GM10248 (cell line): ENCODE results near the gene GALK1.

Experiments
- CTCF ChIA-PET: fragments of 300-600 bp; sonication (Branson Sonifier 250); formaldehyde crosslinking; extraction: SDS; loops from one replicate; lab custom pipeline; 2021; ENCODE audit warnings: antibody characterized with exemption; lab: Yijun Ruan, JAX
- POLR2A ChIA-PET: fragments of 350-650 bp; sonication (Branson Sonifier 250); formaldehyde crosslinking; extraction: SDS; loops from one replicate; lab custom pipeline; 2020; ENCODE audit warnings: antibody characterized with exemption; lab: Yijun Ruan, JAX
- DNase-seq: peaks from one replicate; pipeline ENCODE4 v3.0.0; 2012; ENCODE audit errors: extremely low spot score
- TF ChIP-seq, protein P1 (sequence below): IDR thresholded peaks from 2 replicates; pipeline ENCODE4 v1.5.1; 2012; ENCODE audit warnings: mild to moderate bottlenecking, low read depth; ENCODE audit errors: extremely low read depth, missing control alignments, control extremely low read depth

GALK1 gene

DNA sequence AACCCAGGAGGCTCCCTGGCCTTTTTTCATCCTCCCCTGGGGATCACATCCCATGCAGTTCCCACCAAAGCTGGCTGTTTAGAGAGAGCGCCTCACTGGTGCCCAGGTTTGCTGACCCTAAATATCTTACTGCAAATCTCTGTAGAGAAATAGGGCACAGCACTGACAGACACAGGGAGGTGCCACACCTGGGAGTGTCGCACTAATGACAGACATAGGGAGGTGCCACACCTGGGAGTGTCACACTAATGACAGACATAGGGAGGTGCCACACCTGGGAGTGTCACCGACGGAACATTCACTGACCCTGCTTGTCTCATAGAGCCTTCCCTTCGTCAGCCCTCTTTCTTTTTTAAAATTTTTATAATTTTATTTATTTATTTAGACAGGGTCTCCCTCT, 45.2 kb upstream of the GALK1 start:
- TF ChIP-seq, protein P1, sequence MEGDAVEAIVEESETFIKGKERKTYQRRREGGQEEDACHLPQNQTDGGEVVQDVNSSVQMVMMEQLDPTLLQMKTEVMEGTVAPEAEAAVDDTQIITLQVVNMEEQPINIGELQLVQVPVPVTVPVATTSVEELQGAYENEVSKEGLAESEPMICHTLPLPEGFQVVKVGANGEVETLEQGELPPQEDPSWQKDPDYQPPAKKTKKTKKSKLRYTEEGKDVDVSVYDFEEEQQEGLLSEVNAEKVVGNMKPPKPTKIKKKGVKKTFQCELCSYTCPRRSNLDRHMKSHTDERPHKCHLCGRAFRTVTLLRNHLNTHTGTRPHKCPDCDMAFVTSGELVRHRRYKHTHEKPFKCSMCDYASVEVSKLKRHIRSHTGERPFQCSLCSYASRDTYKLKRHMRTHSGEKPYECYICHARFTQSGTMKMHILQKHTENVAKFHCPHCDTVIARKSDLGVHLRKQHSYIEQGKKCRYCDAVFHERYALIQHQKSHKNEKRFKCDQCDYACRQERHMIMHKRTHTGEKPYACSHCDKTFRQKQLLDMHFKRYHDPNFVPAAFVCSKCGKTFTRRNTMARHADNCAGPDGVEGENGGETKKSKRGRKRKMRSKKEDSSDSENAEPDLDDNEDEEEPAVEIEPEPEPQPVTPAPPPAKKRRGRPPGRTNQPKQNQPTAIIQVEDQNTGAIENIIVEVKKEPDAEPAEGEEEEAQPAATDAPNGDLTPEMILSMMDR: no peak
- CTCF ChIA-PET: interaction anchor here (1.7 kb wide), 1 partner anchor 16 kb away, joined by 7 read pairs; no protein-coding TSS in a partner anchor
- POLR2A ChIA-PET: no interaction called here
- no peak for DNase-seq

DNA sequence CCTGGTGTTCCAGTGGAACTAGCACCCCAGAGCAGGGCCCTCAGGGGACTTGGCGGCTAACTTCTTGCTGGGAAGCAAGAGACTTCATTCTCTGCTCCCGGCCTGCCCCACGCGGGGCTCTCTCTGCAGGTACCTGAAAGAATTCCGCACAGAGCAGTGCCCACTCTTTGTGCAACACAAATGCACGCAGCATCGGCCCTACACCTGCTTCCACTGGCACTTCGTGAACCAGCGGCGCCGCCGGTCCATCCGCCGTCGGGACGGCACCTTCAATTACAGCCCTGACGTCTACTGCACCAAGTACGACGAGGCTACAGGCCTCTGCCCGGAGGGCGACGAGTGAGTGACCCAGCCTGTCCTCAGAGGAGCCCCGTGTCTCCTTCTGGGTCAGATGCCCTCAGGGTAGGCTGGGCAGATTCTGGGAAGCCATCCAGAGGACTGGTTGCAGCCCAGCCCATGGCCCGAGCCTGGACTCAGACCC, 44.7 kb upstream of the GALK1 start:
- TF ChIP-seq, protein P1: no peak
- POLR2A ChIA-PET: interaction anchor here (1.0 to 1.6 kb wide), 4 partner anchors 9 to 35 kb away, joined by 3 to 5 read pairs (median 3); no protein-coding TSS in a partner anchor
- CTCF ChIA-PET: interaction anchor here (0.7 to 2.4 kb wide), 9 partner anchors 10 to 59 kb away, joined by 3 to 13 read pairs (median 5); partner anchors contain the start of gene GALK1
- no peak for DNase-seq

DNA sequence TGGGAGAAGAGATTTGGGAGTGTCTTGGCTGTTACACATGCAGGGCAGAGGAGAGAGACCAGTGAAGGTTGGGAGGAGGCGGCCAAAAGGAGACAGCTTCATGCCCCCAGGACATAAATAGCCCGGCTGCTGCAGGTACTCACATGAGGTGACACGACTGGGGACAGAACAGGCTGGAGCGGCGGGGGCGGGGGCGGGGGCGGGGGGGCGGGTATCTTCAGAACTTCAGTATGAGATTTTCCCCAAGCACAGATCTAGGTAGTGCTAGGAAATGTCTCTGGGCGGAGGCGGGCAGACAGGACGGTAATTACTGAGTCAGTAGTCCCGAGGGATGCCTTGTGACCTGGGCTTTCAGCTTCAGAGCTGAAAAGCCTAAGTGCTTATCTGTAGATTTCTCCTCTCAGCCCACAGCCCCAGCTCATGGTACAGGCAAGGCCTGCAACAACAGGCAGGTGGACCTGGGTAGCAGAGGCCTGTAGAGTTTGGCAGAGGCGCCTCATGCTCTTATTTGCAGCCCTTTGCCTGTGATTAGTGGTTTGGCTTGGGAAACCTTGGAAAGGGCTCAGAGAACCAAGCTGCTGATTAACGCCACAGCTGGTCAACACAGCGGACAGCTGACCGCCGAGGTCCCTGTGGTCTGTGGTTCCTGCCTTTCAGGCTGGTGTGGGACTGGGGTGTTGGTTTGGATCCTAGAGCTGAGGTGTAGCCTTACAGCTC, 44.1 kb upstream of the GALK1 start:
- peak; percentile 80 for DNase-seq
- TF ChIP-seq, protein P1: no peak
- ChIA-PET CTCF (interaction anchor here (0.7 to 4.1 kb wide), 11 partner anchors 9 to 58 kb away, joined by 3 to 15 read pairs (median 5); partner anchors contain the start of gene GALK1), POLR2A (interaction anchor here (0.6 to 1.6 kb wide), 5 partner anchors 8 to 45 kb away, joined by 3 to 5 read pairs (median 3); no protein-coding TSS in a partner anchor)

DNA sequence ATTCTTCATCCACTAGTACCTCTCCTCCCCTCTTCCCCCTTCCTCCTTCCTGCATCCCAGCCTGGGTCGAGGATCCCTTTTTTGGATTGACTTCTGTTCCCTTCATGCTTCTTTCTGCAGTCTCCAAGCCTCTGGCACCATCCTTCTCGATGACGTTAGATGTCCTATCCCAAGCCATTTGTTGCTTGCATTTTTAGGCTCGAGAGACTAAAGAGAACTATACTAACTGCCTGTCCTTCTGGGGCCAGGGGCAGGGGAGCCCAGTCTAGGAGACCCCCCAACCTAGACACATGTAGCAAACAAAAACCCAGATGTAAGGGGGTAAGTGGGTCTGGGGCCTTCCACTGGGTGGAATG, 43.5 kb upstream of the GALK1 start:
- ChIA-PET CTCF (interaction anchor here (1.2 to 4.1 kb wide), 10 partner anchors 8 to 58 kb away, joined by 3 to 15 read pairs (median 6); partner anchors contain the start of gene GALK1), POLR2A (interaction anchor here (0.6 to 1.6 kb wide), 5 partner anchors 8 to 46 kb away, joined by 3 to 5 read pairs (median 3); no protein-coding TSS in a partner anchor)
- no peak for DNase-seq
- TF ChIP-seq, protein P1: no peak

DNA sequence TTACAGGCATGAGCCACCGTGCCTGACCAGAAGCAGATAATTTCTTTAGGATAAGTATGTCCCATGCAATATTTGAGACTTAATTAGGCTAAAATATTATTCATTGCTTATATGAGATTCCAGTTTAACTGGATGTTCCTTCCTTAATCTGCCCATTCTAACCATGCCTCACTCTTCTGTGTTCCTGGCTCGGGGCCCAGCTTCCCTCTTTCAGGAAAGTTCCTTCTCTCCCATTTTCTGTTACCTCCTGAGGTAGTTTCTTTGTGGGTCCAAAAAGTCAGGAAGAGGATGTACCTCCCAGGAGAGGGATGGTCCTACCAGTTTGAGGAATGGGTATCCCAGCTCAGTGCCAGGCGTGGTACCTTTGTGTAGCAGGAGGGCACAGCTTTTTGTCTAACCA, 42.9 kb upstream of the GALK1 start:
- DNase-seq: no peak
- ChIA-PET CTCF (interaction anchor here (0.8 to 4.1 kb wide), 8 partner anchors 11 to 58 kb away, joined by 3 to 15 read pairs (median 6); partner anchors contain the start of gene GALK1), POLR2A (no interaction called here)
- TF ChIP-seq, protein P1: no peak

DNA sequence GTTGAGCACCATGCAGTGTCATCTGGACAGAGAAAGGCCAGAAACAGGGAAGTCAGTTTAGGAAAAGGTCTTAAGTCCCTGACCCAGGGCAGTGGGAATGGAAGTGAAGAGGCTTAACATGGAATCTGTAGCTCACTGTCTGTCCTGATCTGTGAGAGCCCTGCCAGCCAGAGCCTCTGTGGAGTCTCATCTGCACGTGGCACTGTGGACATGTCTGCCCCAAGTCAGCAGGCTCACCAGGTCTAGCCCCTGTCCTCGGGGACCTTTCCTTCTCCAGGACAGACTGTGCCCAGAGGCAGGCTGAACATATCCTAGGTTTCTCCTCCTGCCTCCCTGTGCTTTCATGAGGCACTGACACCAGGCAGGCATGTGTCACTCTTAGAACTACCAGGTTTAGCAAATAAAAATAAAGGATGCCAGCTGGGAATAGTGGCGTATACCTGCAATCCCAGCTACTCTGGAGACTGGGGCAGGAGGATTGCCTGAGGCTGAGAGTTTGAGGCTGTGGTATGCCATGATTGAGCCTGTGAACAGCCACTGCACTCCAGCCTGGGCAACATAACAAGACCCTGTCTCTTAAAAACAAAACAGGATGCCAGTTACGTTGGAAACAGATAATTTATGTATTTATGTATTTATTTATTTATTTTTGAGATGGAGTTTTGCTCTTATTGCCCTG, 42.0 kb upstream of the GALK1 start:
- POLR2A ChIA-PET: no interaction called here
- CTCF ChIA-PET: interaction anchor here (0.8 to 4.1 kb wide), 6 partner anchors 10 to 57 kb away, joined by 3 to 15 read pairs (median 4); partner anchors contain the start of gene GALK1
- TF ChIP-seq, protein P1: no peak
- no peak for DNase-seq
